NCI-H345 treated with DMSO at 0.1 percent for 48 hours (cell line): ENCODE measurements around the gene FNBP1.

ENCODE experiments used
- DNase-seq: peaks from one replicate; lab custom pipeline; 2025; ENCODE audit not compliant: unreplicated experiment; lab: John Stamatoyannopoulos, UW

Gene FNBP1

GRCh38 chr9:130045725-130046450 lies 2.9 kb upstream of the FNBP1 start:
- DNase-seq, result no peak

- DNase-seq, result no peak
These were observed 950 bp upstream of the FNBP1 start for GRCh38 chr9:130043654-130044623.

- DNase-seq, result no peak
These were observed 544 bp downstream of the FNBP1 start for GRCh38 chr9:130042406-130042884.

- no peak for DNase-seq
These were observed 1.2 kb downstream of the FNBP1 start for GRCh38 chr9:130041648-130042405.

GRCh38 chr9:130040984-130041647 lies 1.9 kb downstream of the FNBP1 start:
- DNase-seq, result no peak

GRCh38 chr9:130039528-130040147 lies 3.4 kb downstream of the FNBP1 start:
- no peak for DNase-seq

- no peak for DNase-seq
These were observed 6.9 kb downstream of the FNBP1 start for GRCh38 chr9:130036099-130036498.

GRCh38 chr9:130034570-130034969 lies 8.4 kb downstream of the FNBP1 start:
- no peak for DNase-seq

GRCh38 chr9:130030651-130031127 lies 12.3 kb downstream of the FNBP1 start:
- no peak for DNase-seq

- no peak for DNase-seq
These were observed 13.6 kb downstream of the FNBP1 start for GRCh38 chr9:130029223-130029973.

GRCh38 chr9:130028493-130029222 lies 14.3 kb downstream of the FNBP1 start:
- DNase-seq, result no peak

- DNase-seq, result no peak
These were observed 15.2 kb downstream of the FNBP1 start for GRCh38 chr9:130027533-130028365.

GRCh38 chr9:130026583-130027340 lies 16.2 kb downstream of the FNBP1 start:
- no peak for DNase-seq

GRCh38 chr9:130024597-130024994 lies 18.4 kb downstream of the FNBP1 start:
- DNase-seq, result no peak

- DNase-seq, result no peak
These were observed 18.9 kb downstream of the FNBP1 start for GRCh38 chr9:130023994-130024596.

GRCh38 chr9:130023144-130023787 lies 19.7 kb downstream of the FNBP1 start:
- no peak for DNase-seq
